Ishikawa (cell line): ENCODE measurements around the gene MAP6.

Experiments used
- CEBPB ChIP-seq: IDR thresholded peaks from 2 replicates; pipeline ENCODE4 v1.6.1; 2012
- CREB1 ChIP-seq: IDR thresholded peaks from 2 replicates; pipeline ENCODE4 v1.6.1; 2012; ENCODE audit warnings: low read depth
- EP300 ChIP-seq: IDR thresholded peaks from 2 replicates; pipeline ENCODE4 v1.6.1; 2012; ENCODE audit warnings: borderline replicate concordance
- MAX ChIP-seq: IDR thresholded peaks from 2 replicates; pipeline ENCODE4 v1.6.1; 2012
- NFIC ChIP-seq: IDR thresholded peaks from 2 replicates; pipeline ENCODE4 v1.6.1; 2012
- RAD21 ChIP-seq: IDR thresholded peaks from 2 replicates; pipeline ENCODE4 v1.6.1; 2012; ENCODE audit warnings: low read depth
- REST ChIP-seq: IDR thresholded peaks from 2 replicates; pipeline ENCODE4 v1.6.1; 2012; ENCODE audit warnings: low read depth, mild to moderate bottlenecking
- TAF1 ChIP-seq: IDR thresholded peaks from 2 replicates; pipeline ENCODE4 v1.6.1; 2012; ENCODE audit warnings: low read depth, mild to moderate bottlenecking
- TCF12 ChIP-seq: IDR thresholded peaks from 2 replicates; pipeline ENCODE4 v1.6.1; 2012; ENCODE audit warnings: low read depth
- YY1 ChIP-seq: IDR thresholded peaks from 2 replicates; pipeline ENCODE4 v1.6.1; 2012; ENCODE audit warnings: low read depth
- ZBTB7A ChIP-seq: IDR thresholded peaks from 2 replicates; pipeline ENCODE4 v1.6.1; 2012; ENCODE audit warnings: low read depth

GRCh38 chr11:75689863-75690609 is 21.2 kb upstream of the MAP6 start:
- no peak for TF ChIP-seq RAD21
- TF ChIP-seq REST = no peak
- TF ChIP-seq YY1 = no peak
- TF ChIP-seq CEBPB = no peak
- TF ChIP-seq CREB1 = no peak
- TF ChIP-seq TAF1 = no peak
- TF ChIP-seq NFIC = no peak
- no peak for TF ChIP-seq TCF12
- TF ChIP-seq ZBTB7A = no peak
- no peak for TF ChIP-seq MAX
- TF ChIP-seq EP300 = no peak
